HCT116 (cell line): ENCODE data around the gene GRIK3. TPM values are rescaled to one million over a fixed set of nuclear protein-coding genes. Genes with fewer than 3 reads are reported as not detected.

Experiments used
- ATAC-seq: fragments of 200-7000 bp; cut with Tn5 transposase; 2 replicates; pipeline ENCODE4 v1.9.1; 2020; ENCODE audit warnings: mild to moderate bottlenecking, moderate library complexity
- BruUV-seq: library from RNA; stranded (reverse); fragments of 400-500 nt; replicated peaks from 2 replicates; lab custom pipeline; 2021; lab: Mats Ljungman, UMichigan
- CTCF ChIA-PET: fragments of 300-600 bp; sonication (Branson Sonifier 250); formaldehyde crosslinking; loops from one replicate; lab custom pipeline; 2021; ENCODE audit warnings: antibody characterized with exemption; lab: Charles Lee
- POLR2A ChIA-PET: fragments of 300-600, 350-600 bp; sonication (Branson Sonifier 250); formaldehyde crosslinking; loops from one replicate; lab custom pipeline; 2021; ENCODE audit warnings: antibody characterized with exemption; lab: Charles Lee
- RAD21 ChIA-PET, 2 experiments: fragments of 300-600 bp; sonication (Branson Sonifier 250); formaldehyde crosslinking; loops; one replicate each; lab custom pipeline; 2023; ENCODE audit warnings: low total read pairs in 2 of 2; ENCODE audit not compliant: uncharacterized antibody in 2 of 2, unreplicated experiment in 2 of 2, low non-redundant PET in 1 of 2; lab: Charles Lee
- DNase-seq: peaks from one replicate; pipeline ENCODE4 v3.0.0-alpha.2; 2010; ENCODE audit warnings: low read depth, low spot score
- H2AFZ ChIP-seq: fragments of 200-600 bp; shearing (Covaris generic), sonication (generic); 2 replicates; pipeline ENCODE4 v1.6.1; 2017; ENCODE audit warnings: low read depth, mixed run types, mixed read lengths, antibody characterized with exemption, low read length; ENCODE audit not compliant: poor library complexity, severe bottlenecking
- H3K27ac ChIP-seq: 2 replicates; pipeline ENCODE4 v1.5.1; 2012; ENCODE audit warnings: low read depth, low read length
- H3K27me3 ChIP-seq: fragments of 200-600 bp; sonication (generic); 2 replicates; pipeline ENCODE4 v1.6.1; 2016; ENCODE audit warnings: mixed run types, low read length, mixed read lengths; ENCODE audit not compliant: insufficient read depth
- H3K36me3 ChIP-seq, 2 experiments: fragments of 200-500 bp in 1 of 2; fragments of 200-600 bp in 1 of 2; sonication (Bioruptor generic) in 1 of 2; sonication (generic) in 1 of 2; 2 replicates each; pipeline versions ENCODE4 v1.5.1 to v1.6.1; 2014 to 2016; ENCODE audit warnings: low read length in 2 of 2, inconsistent platforms in 1 of 2, mixed read lengths in 1 of 2, mixed run types in 1 of 2; ENCODE audit not compliant: insufficient read depth in 2 of 2, control insufficient read depth in 1 of 2
- H3K4me1 ChIP-seq, 2 experiments: fragments of 200-600 bp in 1 of 2; sonication (generic) in 1 of 2; 2 replicates each; pipeline versions ENCODE4 v1.5.1 to v1.6.1; 2012 to 2017; ENCODE audit warnings: low read length in 2 of 2, inconsistent platforms in 1 of 2, mild to moderate bottlenecking in 1 of 2, mixed read lengths in 1 of 2, mixed run types in 1 of 2, moderate library complexity in 1 of 2; ENCODE audit not compliant: insufficient read depth in 2 of 2, control insufficient read depth in 1 of 2
- H3K4me2 ChIP-seq: fragments of 200-600 bp; sonication (generic); 2 replicates; pipeline ENCODE4 v1.6.1; 2017; ENCODE audit warnings: mixed run types, low read length, mixed read lengths
- H3K4me3 ChIP-seq, 2 experiments: fragments of 200-600 bp in 1 of 2; sonication (generic) in 1 of 2; replicated peaks in 1 of 2; 2 replicates each; pipeline ENCODE4 v1.5.1; 2011 to 2016; ENCODE audit warnings: low read length in 2 of 2, control low read depth in 1 of 2, low read depth in 1 of 2, mild to moderate bottlenecking in 1 of 2, mixed read lengths in 1 of 2, mixed run types in 1 of 2
- H3K79me2 ChIP-seq: fragments of 200-600 bp; sonication (generic); 2 replicates; pipeline ENCODE4 v1.6.1; 2017; ENCODE audit warnings: mild to moderate bottlenecking, mixed run types, low read length, moderate library complexity, mixed read lengths; ENCODE audit not compliant: insufficient read depth
- H3K9ac ChIP-seq: fragments of 200-600 bp; sonication (generic); 2 replicates; pipeline ENCODE4 v1.6.1; 2016; ENCODE audit warnings: low read length, mixed read lengths
- H3K9me2 ChIP-seq: fragments of 200-600 bp; sonication (generic), shearing (Covaris generic); 2 replicates; pipeline ENCODE4 v1.6.1; 2017; ENCODE audit warnings: mixed run types, mild to moderate bottlenecking, moderate library complexity; ENCODE audit not compliant: insufficient read depth
- H3K9me3 ChIP-seq, 2 experiments: fragments of 200-500 bp in 1 of 2; fragments of 200-600 bp in 1 of 2; sonication (Bioruptor generic) in 1 of 2; sonication (generic) in 1 of 2; 2 replicates each; pipeline ENCODE4 v1.6.1; 2014 to 2017; ENCODE audit warnings: low read length in 2 of 2, mixed read lengths in 2 of 2, inconsistent platforms in 1 of 2, low read depth in 1 of 2, mild to moderate bottlenecking in 1 of 2, mixed run types in 1 of 2, moderate library complexity in 1 of 2; ENCODE audit not compliant: control insufficient read depth in 1 of 2, insufficient read depth in 1 of 2
- H4K20me1 ChIP-seq: fragments of 200-600 bp; sonication (generic), shearing (Covaris generic); 2 replicates; pipeline ENCODE4 v1.6.1; 2017; ENCODE audit warnings: mixed run types, mild to moderate bottlenecking, moderate library complexity; ENCODE audit not compliant: insufficient read depth
- ATF3 ChIP-seq: IDR thresholded peaks from 2 replicates; pipeline ENCODE4 v1.6.1; 2012
- JUND ChIP-seq: IDR thresholded peaks from 2 replicates; pipeline ENCODE4 v1.6.1; 2012
- REST ChIP-seq: IDR thresholded peaks from 2 replicates; pipeline ENCODE4 v1.6.1; 2012; ENCODE audit warnings: low read depth
- SIN3A ChIP-seq: IDR thresholded peaks from 2 replicates; pipeline ENCODE4 v1.6.1; 2012; ENCODE audit warnings: low read depth
- SRF ChIP-seq: IDR thresholded peaks from 2 replicates; pipeline ENCODE4 v1.6.1; 2012; ENCODE audit warnings: low read depth
- TCF7L2 ChIP-seq: IDR thresholded peaks from 2 replicates; pipeline ENCODE4 v1.7.0; 2011; ENCODE audit warnings: borderline replicate concordance, inconsistent platforms; ENCODE audit not compliant: insufficient read depth, insufficient read length; ENCODE audit errors: extremely low read depth
- intact Hi-C: fragments of 100-400 bp; cut with micrococcal nuclease; formaldehyde crosslinking; loops from 2 replicates; pipeline ENCODE4 v1.10.0; 2022
- total RNA-seq: library from RNA; stranded (reverse); gene quantifications from one replicate; pipeline ENCODE4 v1.2.1, GENCODE V29; 2021; ENCODE audit not compliant: unreplicated experiment

Gene GRIK3
- total RNA-seq, 1 experiment from 2014 or later = not detected

GRCh38 chr1:36859926-36860325 lies 174.4 kb downstream of the GRIK3 start:
- ATAC-seq = no peak

More at GRCh38 chr1:36859926-36860325, 174.4 kb downstream of the GRIK3 start:
- Histone ChIP-seq H2AFZ (no peak overlapping the region), H3K9ac (no peak overlapping the region), H3K27me3 (peaks cover 56% of the 10 kb centered on the region), H3K36me3 (no peaks in the 10 kb centered on the region), H3K9me2 (no peaks in the 10 kb centered on the region), H3K27ac (no peak overlapping the region), H3K4me3 (no peak overlapping the region), H3K9me3 (no peaks in the 10 kb centered on the region), H3K79me2 (no peaks in the 10 kb centered on the region), H3K4me2 (no peak overlapping the region), H3K4me1 (no peaks in the 10 kb centered on the region), H4K20me1 (no peaks in the 10 kb centered on the region)
- intact Hi-C loops = no loop called here
- BruUV-seq = no TSS peak
- CTCF ChIA-PET = no interaction called here
- POLR2A ChIA-PET = no interaction called here
- DNase-seq = no peak
- RAD21 ChIA-PET = no interaction called here
- TF ChIP-seq SIN3A (no peak), JUND (no peak), SRF (no peak), ATF3 (no peak), REST (no peak), TCF7L2 (no peak)
